K562 (cell line): Measurements from ENCODE around the gene KMT2C. TPM values are rescaled to one million over a fixed set of nuclear protein-coding genes. Genes with fewer than 3 reads are reported as not detected.
"Not testable (repeated sequence)": the region's sequence is repeated elsewhere in the genome, so short reads cannot be mapped to it uniquely, and the experiment has no call there.

ENCODE experiments used
- ATAC-seq: fragments of 200-7000 bp; cut with Tn5 transposase; 3 replicates; pipeline ENCODE4 v1.9.1; 2020; ENCODE audit warnings: moderate library complexity
- BruUV-seq: library from RNA; stranded (reverse); fragments of 400-500 nt; replicated peaks from 2 replicates; lab custom pipeline; 2021; lab: Mats Ljungman, UMichigan
- CTCF ChIA-PET: fragments of 300-600 bp; formaldehyde crosslinking; extraction: SDS; loops from one replicate; lab custom pipeline; 2021; ENCODE audit warnings: low intra/inter-chr PET ratio; lab: Yijun Ruan, JAX
- POLR2A ChIA-PET: fragments of 300-600, 350-650 bp; sonication (Branson Sonifier 250); formaldehyde crosslinking; extraction: SDS; loops from one replicate; lab custom pipeline; 2021; ENCODE audit warnings: antibody characterized with exemption, inconsistent platforms; lab: Yijun Ruan, JAX
- DNase-seq, 4 experiments: peaks; one replicate each; pipeline versions ENCODE4 v3.0.0 to v3.0.0-alpha.2; 2011 to 2018; ENCODE audit warnings: low spot score in 3 of 4, mixed read lengths in 3 of 4; ENCODE audit errors: extremely low read depth in 1 of 4
- FAIRE-seq: peaks from 2 replicates; lab custom pipeline; 2011; peaks lifted over from hg19 to GRCh38; lab: Jason Lieb, UNC
- H2AFZ ChIP-seq: 2 replicates; pipeline ENCODE4 v1.6.0; 2011; ENCODE audit warnings: low read depth, low read length, control low read depth, inconsistent platforms
- H3K27ac ChIP-seq: fragments of 200-600 bp; 3 replicates; pipeline ENCODE4 v1.8.0; 2011; ENCODE audit warnings: low read depth, mild to moderate bottlenecking, control low read depth, inconsistent platforms, low read length, moderate library complexity, mixed read lengths; ENCODE audit errors: extremely low read depth
- H3K27me3 ChIP-seq, 2 experiments: fragments of 300-600 bp in 1 of 2; 2 replicates in 1 of 2; 3 replicates in 1 of 2; pipeline versions ENCODE4 v1.6.0 to v1.8.0; 2011; ENCODE audit warnings: inconsistent platforms in 2 of 2, low read length in 2 of 2, mild to moderate bottlenecking in 1 of 2, mixed read lengths in 1 of 2, moderate library complexity in 1 of 2; ENCODE audit not compliant: control insufficient read depth in 2 of 2, insufficient read depth in 2 of 2
- H3K36me3 ChIP-seq: fragments of 300-600 bp; 3 replicates; pipeline ENCODE4 v1.8.0; 2011; ENCODE audit warnings: mild to moderate bottlenecking, low read length, inconsistent platforms; ENCODE audit not compliant: control insufficient read depth, insufficient read depth
- H3K4me1 ChIP-seq, 2 experiments: fragments of 200-600 bp in 1 of 2; replicated peaks in 1 of 2; 2 replicates in 1 of 2; 3 replicates in 1 of 2; pipeline versions ENCODE4 v1.5.1 to v1.8.0; 2011; ENCODE audit warnings: inconsistent platforms in 2 of 2, low read length in 2 of 2, mild to moderate bottlenecking in 1 of 2, mixed read lengths in 1 of 2, moderate library complexity in 1 of 2; ENCODE audit not compliant: control insufficient read depth in 2 of 2, insufficient read depth in 2 of 2
- H3K4me2 ChIP-seq: 2 replicates; pipeline ENCODE4 v1.6.1; 2011; ENCODE audit warnings: low read length, control low read depth, inconsistent platforms, mixed read lengths; ENCODE audit not compliant: insufficient read depth
- H3K4me3 ChIP-seq: fragments of 200-600 bp; sonication (generic), shearing (Covaris generic); 2 replicates; pipeline ENCODE4 v1.5.1; 2016; ENCODE audit warnings: control low read depth, inconsistent platforms
- H3K79me2 ChIP-seq: fragments of 200-600 bp; 3 replicates; pipeline ENCODE4 v1.8.0; 2011; ENCODE audit warnings: low read length, inconsistent platforms; ENCODE audit not compliant: control insufficient read depth, insufficient read depth
- H3K9ac ChIP-seq, 2 experiments: 2 replicates each; pipeline versions ENCODE4 v1.6.0 to v1.6.1; 2011; ENCODE audit warnings: low read depth in 2 of 2, low read length in 2 of 2, control low read depth in 1 of 2, inconsistent platforms in 1 of 2, mild to moderate bottlenecking in 1 of 2, mixed read lengths in 1 of 2; ENCODE audit not compliant: insufficient read depth in 1 of 2
- H3K9me1 ChIP-seq: one replicate; pipeline ENCODE4 v1.6.0; 2011; ENCODE audit warnings: inconsistent platforms, mild to moderate bottlenecking, low read length, moderate library complexity; ENCODE audit not compliant: control insufficient read depth, insufficient read depth
- H3K9me3 ChIP-seq: replicated peaks from 2 replicates; pipeline ENCODE4 v1.5.1; 2011; ENCODE audit warnings: low read depth, low read length, inconsistent platforms; ENCODE audit not compliant: control insufficient read depth, insufficient read depth
- H4K20me1 ChIP-seq: replicated peaks from 2 replicates; pipeline ENCODE4 v1.6.1; 2011; ENCODE audit warnings: low read length, inconsistent platforms, mixed read lengths; ENCODE audit not compliant: control insufficient read depth, insufficient read depth
- WGBS: fragments of 100-300 bp; shearing (Covaris generic); methylation state at CpG from one replicate; pipeline ENCODE4 v1.1.6; 2016; ENCODE audit warnings: low coverage, mixed read lengths; ENCODE audit not compliant: insufficient coverage; ENCODE audit errors: missing lambda C conversion rate; 5-methylcytosine and 5-hydroxymethylcytosine counted together
- in situ Hi-C: fragments of 300-500 bp; cut with MboI; formaldehyde crosslinking; loops from 4 replicates; pipeline ENCODE4 v1.15.0; 2018; ENCODE audit warnings: inconsistent platforms, mixed read lengths
- intact Hi-C: fragments of 100-400 bp; cut with micrococcal nuclease; formaldehyde crosslinking; loops from 2 replicates; pipeline ENCODE4 v1.14.2; 2022
- polyA plus RNA-seq, 8 experiments: library from polyadenylated mRNA; depleted of rRNA in 4 of 8; stranded (reverse) in 5 of 8; unstranded in 3 of 8; fragments of >200 nt; fragmentation: Nextera tagmentation in 2 of 8; fragmentation: Illumina TruSeq in 1 of 8; extraction: Ambion mirVana in 2 of 8; extraction: Trizol in 1 of 8; gene quantifications; 2 replicates each; pipeline versions ENCODE4 v1.2.1 to v1.2.3, GENCODE V29; 2011 to 2014; ENCODE audit warnings: inconsistent platforms in 1 of 8, missing spikeins in 1 of 8
- total RNA-seq, 7 experiments: library from RNA; depleted of rRNA in 6 of 7; stranded (reverse); fragments of >200 nt in 6 of 7; fragmentation: Illumina TruSeq in 2 of 7; extraction: Trizol in 2 of 7; gene quantifications; 2 replicates each; pipeline versions ENCODE4 v1.2.1 to v1.2.3, GENCODE V29; 2011 to 2021; ENCODE audit warnings: low replicate concordance in 1 of 7

Gene KMT2C
- total and polyA plus RNA-seq, 9 of the 15 experiments (the other 6 are each of a cell fraction or from before 2014, with no cell fraction given) = 4.9 to 67.8 (median 27.1) TPM

DNA sequence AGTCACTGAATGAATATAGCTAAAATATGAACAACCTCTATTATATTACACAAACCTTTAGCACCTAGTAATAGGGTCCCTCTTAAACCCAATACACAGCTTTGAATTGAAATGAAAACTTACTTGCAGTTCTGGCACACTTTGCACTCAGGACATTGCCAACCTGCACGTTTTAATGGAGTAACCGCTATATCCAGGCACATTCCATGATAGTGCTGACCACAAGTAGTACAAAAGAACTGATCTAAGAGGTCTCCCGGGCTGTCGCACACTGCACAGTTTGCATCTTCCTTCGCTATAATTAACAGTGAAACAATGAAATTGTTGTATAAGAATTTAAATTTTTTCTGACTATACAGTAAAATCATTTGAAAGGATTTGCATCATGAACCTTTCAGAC, 170.9 kb downstream of the KMT2C start:
- WGBS = 50% methylated on average over 5 of the region's 5 CpGs
- CTCF ChIA-PET, BruUV-seq, H3K4me3 ChIP-seq, DNase-seq, H3K79me2 ChIP-seq, H3K9me3 ChIP-seq, H3K9me1 ChIP-seq, H3K4me1 ChIP-seq, H3K4me2 ChIP-seq, H4K20me1 ChIP-seq, FAIRE-seq, ATAC-seq, H3K27ac ChIP-seq, in situ Hi-C loops, H3K27me3 ChIP-seq, H2AFZ ChIP-seq, intact Hi-C loops, H3K9ac ChIP-seq: not testable (repeated sequence)
- peaks cover 20% of the 10 kb centered on the region; the same call in 2 of the 3 replicates for H3K36me3 ChIP-seq
- POLR2A ChIA-PET = interaction anchor here (0.6 kb wide), 1 partner anchor 260 kb away, joined by 4 read pairs; no protein-coding TSS in a partner anchor

- in situ Hi-C loops, intact Hi-C loops, H3K27ac ChIP-seq, H3K79me2 ChIP-seq, H3K9me1 ChIP-seq, CTCF ChIA-PET, H3K27me3 ChIP-seq, POLR2A ChIA-PET, H4K20me1 ChIP-seq, FAIRE-seq, H3K4me3 ChIP-seq, BruUV-seq, H3K4me1 ChIP-seq, H2AFZ ChIP-seq, H3K4me2 ChIP-seq, H3K9me3 ChIP-seq: not testable (repeated sequence)
- 0 out of 4 replicates have a peak overlapping the region, but pooled peaks of 1 of the 2 experiments have one; percentile 47 for H3K9ac ChIP-seq
- peaks cover 17% of the 10 kb centered on the region; the same call in 2 of the 3 replicates for H3K36me3 ChIP-seq
- ATAC-seq (peak; percentile 15; the same call in 1 of the 3 replicates), DNase-seq (peak in 1 of 4 experiments; percentile 8)
- WGBS = 64% methylated on average over 8 of the region's 8 CpGs
These were observed 173.7 kb downstream of the KMT2C start for GRCh38 chr7:152262146-152262545.

DNA sequence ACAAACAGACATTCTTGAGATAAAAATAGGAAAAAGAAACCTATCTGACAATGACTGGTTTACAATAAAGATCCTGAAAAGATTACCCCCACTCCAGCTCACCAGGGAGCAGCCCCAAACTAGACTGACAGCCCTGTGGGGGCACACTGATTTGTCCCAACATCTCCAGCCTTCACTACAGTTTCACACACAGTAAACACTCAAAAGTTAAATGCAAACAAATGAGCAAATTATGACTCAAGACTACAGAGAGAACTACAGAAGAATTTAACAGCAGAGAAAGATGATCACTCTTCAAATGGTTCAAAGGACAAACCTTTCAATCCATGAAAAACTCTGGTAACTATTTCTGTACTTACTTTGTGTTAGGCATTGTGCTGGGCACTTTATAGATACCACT, 176.2 kb downstream of the KMT2C start:
- H3K27me3 ChIP-seq, H3K9me1 ChIP-seq, intact Hi-C loops, CTCF ChIA-PET, FAIRE-seq, H3K79me2 ChIP-seq, H3K4me3 ChIP-seq, H3K4me1 ChIP-seq, H3K27ac ChIP-seq, ATAC-seq, in situ Hi-C loops, H3K9me3 ChIP-seq, DNase-seq, H2AFZ ChIP-seq, H3K4me2 ChIP-seq, BruUV-seq, H3K9ac ChIP-seq, H4K20me1 ChIP-seq: not testable (repeated sequence)
- peaks cover 13% of the 10 kb centered on the region; the same call in 2 of the 3 replicates for H3K36me3 ChIP-seq
- POLR2A ChIA-PET = interaction anchor here (0.6 kb wide), 1 partner anchor 341 kb away, joined by 3 read pairs; no protein-coding TSS in a partner anchor

DNA sequence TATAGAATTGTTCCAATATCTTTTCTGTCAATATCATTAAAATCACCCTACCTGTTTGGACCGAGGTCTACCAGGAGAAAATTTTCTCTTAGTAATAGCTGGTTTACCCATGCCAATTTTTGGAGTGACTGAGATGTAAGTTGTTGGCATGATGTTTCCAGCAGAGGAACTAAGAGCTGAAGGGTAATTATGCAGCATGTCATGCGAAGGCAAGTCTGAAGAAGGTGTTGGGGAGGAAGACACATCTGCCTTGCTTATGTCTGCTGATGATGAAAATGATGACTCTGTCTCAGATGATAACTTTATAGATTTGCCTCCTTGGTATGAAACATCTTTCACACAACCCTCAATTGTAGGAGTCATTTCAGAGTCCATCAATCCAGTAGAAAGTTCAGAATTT, 188.0 kb downstream of the KMT2C start:
- H3K4me3 ChIP-seq, H3K27me3 ChIP-seq, DNase-seq, H3K9ac ChIP-seq, H2AFZ ChIP-seq, H3K9me1 ChIP-seq, intact Hi-C loops, H3K79me2 ChIP-seq, H3K4me2 ChIP-seq, POLR2A ChIA-PET, H3K27ac ChIP-seq, CTCF ChIA-PET, H3K9me3 ChIP-seq, H4K20me1 ChIP-seq, H3K4me1 ChIP-seq, in situ Hi-C loops: not testable (repeated sequence)
- 59% methylated on average over 2 of the region's 2 CpGs for WGBS
- peaks cover 45% of the 10 kb centered on the region for H3K36me3 ChIP-seq
- TSS peak; percentile 20 for BruUV-seq
- peak; percentile 57 for FAIRE-seq
- ATAC-seq = peak; percentile 55
